Heart right ventricle (tissue), 16 donors: ENCODE results near the gene LDLRAP1. TPM values are rescaled to one million over a fixed set of nuclear protein-coding genes. Genes with fewer than 3 reads are reported as not detected.
"Not testable (repeated sequence)": the region's sequence is repeated elsewhere in the genome, so short reads cannot be mapped to it uniquely, and the experiment has no call there.

Experiments
- ATAC-seq, 8 donors: fragments of 200-7000 bp; cut with Tn5 transposase; one replicate each; pipeline ENCODE4 v1.9.1; 2020; ENCODE audit warnings: mild to moderate bottlenecking in 8 of 8, moderate library complexity in 8 of 8, moderate number of reproducible peaks in 1 of 8
- DNase-seq, 2 donors: peaks; one replicate each; pipeline ENCODE4 v3.0.0-alpha.2; 2020
- H3K27ac ChIP-seq, 10 donors: fragments of 200-600 bp; sonication (generic) in 2 of 10; one replicate each; pipeline versions ENCODE4 v1.5.0 to v1.8.0; 2020 to 2022; ENCODE audit warnings: mild to moderate bottlenecking in 3 of 10
- H3K27me3 ChIP-seq, 7 donors: fragments of 200-600 bp; one replicate each; pipeline ENCODE4 v1.8.0; 2021 to 2022; ENCODE audit warnings: mild to moderate bottlenecking in 2 of 7
- H3K36me3 ChIP-seq, 9 donors: fragments of 200-600 bp; sonication (generic) in 1 of 9; one replicate each; pipeline versions ENCODE4 v1.5.0 to v1.8.0; 2020 to 2022; ENCODE audit warnings: mild to moderate bottlenecking in 2 of 9
- H3K4me1 ChIP-seq, 9 donors: fragments of 200-600 bp; sonication (generic) in 1 of 9; one replicate each; pipeline versions ENCODE4 v1.5.0 to v1.8.0; 2020 to 2022; ENCODE audit warnings: mild to moderate bottlenecking in 4 of 9
- H3K4me3 ChIP-seq, 10 donors: fragments of 200-600 bp; sonication (generic) in 2 of 10; one replicate each; pipeline versions ENCODE4 v1.5.0 to v1.8.0; 2020 to 2022; ENCODE audit warnings: mild to moderate bottlenecking in 7 of 10, moderate library complexity in 2 of 10
- H3K9me3 ChIP-seq, 11 donors: fragments of 200-600 bp in 10 of 11; sonication (generic) in 2 of 11; one replicate each; pipeline versions ENCODE4 v1.5.0 to v1.8.0; 2013 to 2022; ENCODE audit warnings: mild to moderate bottlenecking in 2 of 11, control low read depth in 1 of 11, moderate library complexity in 1 of 11
- CTCF ChIP-seq, 9 donors: fragments of 200-600 bp; sonication (generic) in 2 of 9; IDR thresholded peaks; one replicate each; pipeline versions ENCODE4 v1.5.0 to v1.8.0; 2021 to 2022; ENCODE audit warnings: antibody characterized with exemption in 9 of 9, mild to moderate bottlenecking in 5 of 9, moderate library complexity in 1 of 9
- WGBS, 2 donors: extraction: QIAGEN DNeasy Blood & Tissue Kit; methylation state at CpG; one replicate each; pipeline ENCODE4 v1.1.7; 2013; ENCODE audit warnings: inconsistent platforms in 1 of 2; 5-methylcytosine and 5-hydroxymethylcytosine counted together
- intact Hi-C, 10 donors: fragments of 100-400 bp; cut with DNase I; formaldehyde crosslinking; loops; one replicate each; pipeline versions ENCODE4 v1.11.1 to v1.14.2; 2022
- polyA plus RNA-seq, 2 donors: library from polyadenylated mRNA; stranded (reverse); fragments of 200-250 nt; gene quantifications; one replicate each; pipeline ENCODE4 v1.2.3, GENCODE V29; 2013
- total RNA-seq, 10 donors: library from RNA; stranded (reverse); fragmentation: NEBNext Ultra II Directional in 3 of 10; extraction: Animal tissue kit (Norgen Biotek cat#: 25700) in 3 of 10; gene quantifications; one replicate each; pipeline versions ENCODE4 v1.2.1 to v1.2.4, GENCODE V29; 2021 to 2023
- donor health status: Arrhythmogenic right ventricular cardiomyopathy.
- donor health status: ischemic (EF 13 %, LVEDD 7.1; RV severe dilation, severe dysfunction).
- donor health status: healthy with polysubstance abuse.
- donor health status: DM: no; HTN: yes; CAD: no.
- donor health status: DM: no; HTN: no; CAD: no.
- donor health status: ischemic (EF 25% LVEDD 6.9; RV normal size, moderate dysfunction).
- donor health status: ischemic (EF 25% LVEDD 5.7; RV mildly dilated, moderate dysfunction).
- donor health status: healthy.
- donor health status: DM: yes; HTN: yes; CAD: no.
- donor health status: Ischemic cardiomyopathy.
- donor health status: ischemic (EF 35%, LVEDD 5.7; RV mildly dilated, moderate dysfunction).
- donor health status: nonischemic (EF 11% LVEDD 7.7; RV severe dilation, severe dysfunction).
- donor health status: DM: yes; HTN: yes; CAD: no.
- donor health status: PGD.
- donor health status: ischemic (EF 29% LVEDD 5.4; RV normal size, mild dysfunction).
- donor health status: nonischemic (EF 23%, LVEDD 6.1; RV moderate dilation, normal function).

Gene LDLRAP1
- total and polyA plus RNA-seq, 12 donors: 8.5 to 16.1 (median 10.3) TPM

- ATAC-seq (peak in 1 of 8 donors; percentile 38), DNase-seq (no peak)
- Histone ChIP-seq H3K27ac (no peak overlapping the region), H3K4me1 (peaks cover 0 to 35% (median 7%) of the 10 kb centered on the region in 9 donors), H3K27me3 (no peaks in the 10 kb centered on the region), H3K9me3 (no peaks in the 10 kb centered on the region), H3K36me3 (peaks cover 0 to 18% (median 0%) of the 10 kb centered on the region in 9 donors), H3K4me3 (no peak overlapping the region)
- intact Hi-C loops: loop anchor here in 3 of 10 donors (5.0 to 10.0 kb wide), 3 partner anchors 292 to 310 kb away; partner anchors contain the start of gene MTFR1L (in 1 of the 3)
- TF ChIP-seq CTCF (IDR thresholded peaks at IDR 0.05): no peak
- WGBS, 2 donors: 71 to 74% methylated on average over 9 of the region's 9 CpGs
Measured at GRCh38 chr1:25504706-25505595, 38.5 kb upstream of the LDLRAP1 start.

GRCh38 chr1:25505656-25506385, 37.6 kb upstream of the LDLRAP1 start:
- DNase-seq (no peak), ATAC-seq (peak in 1 of 8 donors; percentile 38)
- 83 to 86% methylated on average over 14 of the region's 14 CpGs for WGBS, 2 donors
- peaks cover 0 to 28% (median 4%) of the 10 kb centered on the region in 9 donors for H3K4me1 ChIP-seq
- no peaks in the 10 kb centered on the region for H3K9me3 ChIP-seq
- no peak overlapping the region for H3K4me3 ChIP-seq
- no peak for TF ChIP-seq CTCF (IDR thresholded peaks at IDR 0.05)
- intact Hi-C loops: loop anchor here in 1 of 10 donors (10.0 kb wide), 1 partner anchor 309 kb away; the partner anchor contains the start of gene MTFR1L
- H3K27ac ChIP-seq: no peak overlapping the region
- H3K36me3 ChIP-seq: peaks cover 0 to 9% (median 0%) of the 10 kb centered on the region in 9 donors
- H3K27me3 ChIP-seq: no peaks in the 10 kb centered on the region

GRCh38 chr1:25506566-25507463, 36.6 kb upstream of the LDLRAP1 start:
- not testable (repeated sequence) for H3K36me3 ChIP-seq, H3K27ac ChIP-seq, H3K9me3 ChIP-seq, ATAC-seq, H3K27me3 ChIP-seq, DNase-seq
- peaks cover 0 to 21% (median 3%) of the 10 kb centered on the region in 9 donors for H3K4me1 ChIP-seq
- intact Hi-C loops: loop anchor here in 1 of 10 donors (10.0 kb wide), 1 partner anchor 308 kb away; the partner anchor contains the start of gene MTFR1L
- peak overlapping the region in 2 of 10 donors; percentile 8 to 12 for H3K4me3 ChIP-seq
- 57 to 59% methylated on average over 29 to 33 of the region's 37 CpGs for WGBS, 2 donors

GRCh38 chr1:25513666-25514065, 29.7 kb upstream of the LDLRAP1 start:
- Histone ChIP-seq H3K4me1 (no peaks in the 10 kb centered on the region), H3K4me3 (no peak overlapping the region), H3K36me3 (no peaks in the 10 kb centered on the region), H3K27me3 (no peaks in the 10 kb centered on the region), H3K9me3 (peaks cover 0 to 8% (median 0%) of the 10 kb centered on the region in 11 donors), H3K27ac (no peak overlapping the region)
- intact Hi-C loops: loop anchor here in 2 of 10 donors (10.0 kb wide), 2 partner anchors 109 to 301 kb away; partner anchors contain the start of gene MTFR1L (in 1 of the 2)
- WGBS, 2 donors: 75 to 85% methylated on average over 4 of the region's 4 CpGs
- TF ChIP-seq CTCF (IDR thresholded peaks at IDR 0.05): no peak
- ATAC-seq (no peak), DNase-seq (no peak)
